HCT116 (cell line): ENCODE measurements around the gene CMIP. TPM values are rescaled to one million over a fixed set of nuclear protein-coding genes. Genes with fewer than 3 reads are reported as not detected.

ENCODE experiments used
- ATAC-seq: fragments of 200-7000 bp; cut with Tn5 transposase; 2 replicates; pipeline ENCODE4 v1.9.1; 2020; ENCODE audit warnings: mild to moderate bottlenecking, moderate library complexity
- BruUV-seq: library from RNA; stranded (reverse); fragments of 400-500 nt; replicated peaks from 2 replicates; lab custom pipeline; 2021; lab: Mats Ljungman, UMichigan
- CTCF ChIA-PET: fragments of 300-600 bp; sonication (Branson Sonifier 250); formaldehyde crosslinking; loops from one replicate; lab custom pipeline; 2021; ENCODE audit warnings: antibody characterized with exemption; lab: Charles Lee
- POLR2A ChIA-PET: fragments of 300-600, 350-600 bp; sonication (Branson Sonifier 250); formaldehyde crosslinking; loops from one replicate; lab custom pipeline; 2021; ENCODE audit warnings: antibody characterized with exemption; lab: Charles Lee
- RAD21 ChIA-PET, 2 experiments: fragments of 300-600 bp; sonication (Branson Sonifier 250); formaldehyde crosslinking; loops; one replicate each; lab custom pipeline; 2023; ENCODE audit warnings: low total read pairs in 2 of 2; ENCODE audit not compliant: uncharacterized antibody in 2 of 2, unreplicated experiment in 2 of 2, low non-redundant PET in 1 of 2; lab: Charles Lee
- DNase-seq: peaks from one replicate; pipeline ENCODE4 v3.0.0-alpha.2; 2010; ENCODE audit warnings: low read depth, low spot score
- H2AFZ ChIP-seq: fragments of 200-600 bp; shearing (Covaris generic), sonication (generic); 2 replicates; pipeline ENCODE4 v1.6.1; 2017; ENCODE audit warnings: low read depth, mixed run types, mixed read lengths, antibody characterized with exemption, low read length; ENCODE audit not compliant: poor library complexity, severe bottlenecking
- H3K27ac ChIP-seq: 2 replicates; pipeline ENCODE4 v1.5.1; 2012; ENCODE audit warnings: low read depth, low read length
- H3K27me3 ChIP-seq: fragments of 200-600 bp; sonication (generic); 2 replicates; pipeline ENCODE4 v1.6.1; 2016; ENCODE audit warnings: mixed run types, low read length, mixed read lengths; ENCODE audit not compliant: insufficient read depth
- H3K36me3 ChIP-seq, 2 experiments: fragments of 200-500 bp in 1 of 2; fragments of 200-600 bp in 1 of 2; sonication (Bioruptor generic) in 1 of 2; sonication (generic) in 1 of 2; 2 replicates each; pipeline versions ENCODE4 v1.5.1 to v1.6.1; 2014 to 2016; ENCODE audit warnings: low read length in 2 of 2, inconsistent platforms in 1 of 2, mixed read lengths in 1 of 2, mixed run types in 1 of 2; ENCODE audit not compliant: insufficient read depth in 2 of 2, control insufficient read depth in 1 of 2
- H3K4me1 ChIP-seq, 2 experiments: fragments of 200-600 bp in 1 of 2; sonication (generic) in 1 of 2; 2 replicates each; pipeline versions ENCODE4 v1.5.1 to v1.6.1; 2012 to 2017; ENCODE audit warnings: low read length in 2 of 2, inconsistent platforms in 1 of 2, mild to moderate bottlenecking in 1 of 2, mixed read lengths in 1 of 2, mixed run types in 1 of 2, moderate library complexity in 1 of 2; ENCODE audit not compliant: insufficient read depth in 2 of 2, control insufficient read depth in 1 of 2
- H3K4me2 ChIP-seq: fragments of 200-600 bp; sonication (generic); 2 replicates; pipeline ENCODE4 v1.6.1; 2017; ENCODE audit warnings: mixed run types, low read length, mixed read lengths
- H3K4me3 ChIP-seq, 2 experiments: fragments of 200-600 bp in 1 of 2; sonication (generic) in 1 of 2; replicated peaks in 1 of 2; 2 replicates each; pipeline ENCODE4 v1.5.1; 2011 to 2016; ENCODE audit warnings: low read length in 2 of 2, control low read depth in 1 of 2, low read depth in 1 of 2, mild to moderate bottlenecking in 1 of 2, mixed read lengths in 1 of 2, mixed run types in 1 of 2
- H3K79me2 ChIP-seq: fragments of 200-600 bp; sonication (generic); 2 replicates; pipeline ENCODE4 v1.6.1; 2017; ENCODE audit warnings: mild to moderate bottlenecking, mixed run types, low read length, moderate library complexity, mixed read lengths; ENCODE audit not compliant: insufficient read depth
- H3K9ac ChIP-seq: fragments of 200-600 bp; sonication (generic); 2 replicates; pipeline ENCODE4 v1.6.1; 2016; ENCODE audit warnings: low read length, mixed read lengths
- H3K9me2 ChIP-seq: fragments of 200-600 bp; sonication (generic), shearing (Covaris generic); 2 replicates; pipeline ENCODE4 v1.6.1; 2017; ENCODE audit warnings: mixed run types, mild to moderate bottlenecking, moderate library complexity; ENCODE audit not compliant: insufficient read depth
- H3K9me3 ChIP-seq, 2 experiments: fragments of 200-500 bp in 1 of 2; fragments of 200-600 bp in 1 of 2; sonication (Bioruptor generic) in 1 of 2; sonication (generic) in 1 of 2; 2 replicates each; pipeline ENCODE4 v1.6.1; 2014 to 2017; ENCODE audit warnings: low read length in 2 of 2, mixed read lengths in 2 of 2, inconsistent platforms in 1 of 2, low read depth in 1 of 2, mild to moderate bottlenecking in 1 of 2, mixed run types in 1 of 2, moderate library complexity in 1 of 2; ENCODE audit not compliant: control insufficient read depth in 1 of 2, insufficient read depth in 1 of 2
- H4K20me1 ChIP-seq: fragments of 200-600 bp; sonication (generic), shearing (Covaris generic); 2 replicates; pipeline ENCODE4 v1.6.1; 2017; ENCODE audit warnings: mixed run types, mild to moderate bottlenecking, moderate library complexity; ENCODE audit not compliant: insufficient read depth
- ATF3 ChIP-seq: IDR thresholded peaks from 2 replicates; pipeline ENCODE4 v1.6.1; 2012
- CBX3 ChIP-seq: IDR thresholded peaks from 2 replicates; pipeline ENCODE4 v1.6.1; 2012; ENCODE audit warnings: low read depth
- ELF1 ChIP-seq: IDR thresholded peaks from 2 replicates; pipeline ENCODE4 v1.6.1; 2012; ENCODE audit warnings: low read depth, borderline replicate concordance
- FOSL1 ChIP-seq: IDR thresholded peaks from 2 replicates; pipeline ENCODE4 v1.6.1; 2012; ENCODE audit warnings: low read depth
- MAX ChIP-seq: IDR thresholded peaks from 2 replicates; pipeline ENCODE4 v1.6.1; 2012
- POLR2A ChIP-seq: IDR thresholded peaks from 2 replicates; pipeline ENCODE4 v1.7.0; 2011; ENCODE audit warnings: borderline replicate concordance; ENCODE audit not compliant: insufficient read depth, insufficient read length; ENCODE audit errors: extremely low read depth
- RAD21 ChIP-seq: IDR thresholded peaks from 2 replicates; pipeline ENCODE4 v1.6.1; 2012; ENCODE audit warnings: low read depth, mild to moderate bottlenecking
- REST ChIP-seq: IDR thresholded peaks from 2 replicates; pipeline ENCODE4 v1.6.1; 2012; ENCODE audit warnings: low read depth
- TCF7L2 ChIP-seq: IDR thresholded peaks from 2 replicates; pipeline ENCODE4 v1.7.0; 2011; ENCODE audit warnings: borderline replicate concordance, inconsistent platforms; ENCODE audit not compliant: insufficient read depth, insufficient read length; ENCODE audit errors: extremely low read depth
- ZFX ChIP-seq: fragments of 450-650 bp; IDR thresholded peaks from 2 replicates; pipeline ENCODE4 v1.6.1; 2017
- ZNF274 ChIP-seq: fragments of 200-500 bp; sonication (Bioruptor generic); IDR thresholded peaks from 2 replicates; pipeline ENCODE4 v1.6.1; 2014; ENCODE audit warnings: mild to moderate bottlenecking, low read depth, low read length, inconsistent platforms
- intact Hi-C: fragments of 100-400 bp; cut with micrococcal nuclease; formaldehyde crosslinking; loops from 2 replicates; pipeline ENCODE4 v1.10.0; 2022
- total RNA-seq: library from RNA; stranded (reverse); gene quantifications from one replicate; pipeline ENCODE4 v1.2.1, GENCODE V29; 2021; ENCODE audit not compliant: unreplicated experiment
- TF ChIP-seq, protein P1 (sequence below): IDR thresholded peaks from 2 replicates; pipeline ENCODE4 v1.6.1; 2011; ENCODE audit warnings: mild to moderate bottlenecking, low read length, moderate library complexity; ENCODE audit not compliant: insufficient replicate concordance; ENCODE audit errors: extremely low read depth

Gene CMIP
- total RNA-seq, 1 experiment from 2014 or later = 64.6 TPM

DNA sequence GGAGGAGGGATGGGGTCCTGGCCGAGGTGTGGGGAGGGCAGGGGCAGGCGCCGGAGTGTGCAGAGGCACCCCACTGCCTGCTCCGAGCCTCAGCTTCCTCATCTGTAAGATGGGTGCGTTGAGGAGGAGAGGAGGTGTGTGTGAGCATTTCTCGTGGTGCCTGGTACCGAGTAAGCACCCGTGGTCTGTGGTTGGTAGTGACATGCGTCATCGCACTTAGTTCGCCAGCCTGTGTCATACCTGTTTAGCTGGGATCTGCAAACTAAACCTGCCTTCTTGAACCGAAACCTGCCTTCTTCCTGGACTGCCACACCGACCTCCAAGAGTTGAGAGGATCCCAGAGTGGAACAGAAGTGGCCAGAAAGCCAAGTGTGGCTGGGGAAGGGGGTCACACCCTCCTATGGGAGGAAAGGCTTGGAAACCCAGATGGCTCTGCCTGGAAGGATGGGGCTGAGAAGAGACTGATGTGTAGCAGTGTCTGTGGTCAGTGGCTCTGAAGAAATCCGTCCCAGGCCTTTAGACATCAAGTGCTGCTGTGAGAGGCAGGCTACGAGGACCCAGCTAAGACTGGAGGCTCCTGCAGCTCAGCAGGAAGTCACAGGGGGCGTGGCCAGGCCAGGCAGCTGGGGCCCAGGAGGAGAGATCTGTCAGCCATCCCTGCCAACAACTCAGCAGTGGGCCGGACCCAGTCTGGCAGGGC, 171.9 kb downstream of the CMIP start:
- Histone ChIP-seq H3K36me3 (no peaks in the 10 kb centered on the region; a peak in 2 of 4 replicates), H3K4me3 (no peak overlapping the region), H4K20me1 (no peaks in the 10 kb centered on the region), H3K9ac (no peak overlapping the region), H3K79me2 (peaks cover 59% of the 10 kb centered on the region; the same call in 1 of the 2 replicates), H3K27me3 (no peaks in the 10 kb centered on the region), H3K4me1 (peaks cover 3 to 15% of the 10 kb centered on the region in 2 experiments; a peak in 3 of 4 replicates), H3K9me2 (no peaks in the 10 kb centered on the region), H3K4me2 (no peak overlapping the region), H2AFZ (no peak overlapping the region), H3K27ac (no peak overlapping the region), H3K9me3 (no peaks in the 10 kb centered on the region)
- ChIA-PET POLR2A (no interaction called here), CTCF (interaction anchor here (0.6 kb wide), 1 partner anchor 81 kb away, joined by 3 read pairs; no protein-coding TSS in a partner anchor), RAD21 (no interaction called here)
- no peak for TF ChIP-seq POLR2A
- TF ChIP-seq MAX = no peak
- TF ChIP-seq FOSL1 = no peak
- TF ChIP-seq ELF1 = no peak
- no peak for TF ChIP-seq RAD21
- TF ChIP-seq REST = no peak
- TF ChIP-seq ATF3 = no peak
- no peak for TF ChIP-seq TCF7L2
- no peak for TF ChIP-seq ZNF274
- TF ChIP-seq, protein P1, sequence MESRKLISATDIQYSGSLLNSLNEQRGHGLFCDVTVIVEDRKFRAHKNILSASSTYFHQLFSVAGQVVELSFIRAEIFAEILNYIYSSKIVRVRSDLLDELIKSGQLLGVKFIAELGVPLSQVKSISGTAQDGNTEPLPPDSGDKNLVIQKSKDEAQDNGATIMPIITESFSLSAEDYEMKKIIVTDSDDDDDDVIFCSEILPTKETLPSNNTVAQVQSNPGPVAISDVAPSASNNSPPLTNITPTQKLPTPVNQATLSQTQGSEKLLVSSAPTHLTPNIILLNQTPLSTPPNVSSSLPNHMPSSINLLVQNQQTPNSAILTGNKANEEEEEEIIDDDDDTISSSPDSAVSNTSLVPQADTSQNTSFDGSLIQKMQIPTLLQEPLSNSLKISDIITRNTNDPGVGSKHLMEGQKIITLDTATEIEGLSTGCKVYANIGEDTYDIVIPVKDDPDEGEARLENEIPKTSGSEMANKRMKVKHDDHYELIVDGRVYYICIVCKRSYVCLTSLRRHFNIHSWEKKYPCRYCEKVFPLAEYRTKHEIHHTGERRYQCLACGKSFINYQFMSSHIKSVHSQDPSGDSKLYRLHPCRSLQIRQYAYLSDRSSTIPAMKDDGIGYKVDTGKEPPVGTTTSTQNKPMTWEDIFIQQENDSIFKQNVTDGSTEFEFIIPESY = no peak
- no peak for TF ChIP-seq ZFX
- TF ChIP-seq CBX3 = no peak
- ATAC-seq (peak; percentile 43; the same call in 1 of the 2 replicates), DNase-seq (no peak)
- no TSS peak for BruUV-seq
- intact Hi-C loops = no loop called here
